HG03558 (cell line): ENCODE measurements around the gene SHFL.

Experiments used
- ATAC-seq: cut with Tn5 transposase; IDR thresholded peaks from one replicate; pipeline ENCODE4 v1.9.1; 2021; ENCODE audit warnings: moderate number of reproducible peaks; ENCODE audit not compliant: unreplicated experiment; ENCODE audit errors: extremely low read depth

The SHFL gene

GRCh38 chr19:10086591-10087192 lies 575 bp downstream of the SHFL start:
- ATAC-seq = no peak

GRCh38 chr19:10087296-10088061 lies 1.4 kb downstream of the SHFL start:
- ATAC-seq = no peak

GRCh38 chr19:10088949-10089554 lies 2.9 kb downstream of the SHFL start:
- no peak for ATAC-seq

- no peak for ATAC-seq
Measured at GRCh38 chr19:10089801-10090375, 3.8 kb downstream of the SHFL start.

GRCh38 chr19:10091370-10091687 lies 5.2 kb downstream of the SHFL start:
- no peak for ATAC-seq

- ATAC-seq = no peak
Measured at GRCh38 chr19:10091895-10092641, 6.0 kb downstream of the SHFL start.

GRCh38 chr19:10092648-10093294 lies 6.7 kb downstream of the SHFL start:
- ATAC-seq = no peak

- no peak for ATAC-seq
Measured at GRCh38 chr19:10093295-10094186, 7.4 kb downstream of the SHFL start.

GRCh38 chr19:10095622-10095947 lies 9.5 kb downstream of the SHFL start:
- ATAC-seq = no peak

- ATAC-seq = peak; percentile 51
Measured at GRCh38 chr19:10095948-10096614, 10.0 kb downstream of the SHFL start.

GRCh38 chr19:10096615-10096963 lies 10.5 kb downstream of the SHFL start:
- no peak for ATAC-seq

- no peak for ATAC-seq
Measured at GRCh38 chr19:10100163-10100785, 14.2 kb downstream of the SHFL start.

- no peak for ATAC-seq
Measured at GRCh38 chr19:10102787-10103236, 16.7 kb downstream of the SHFL start.

GRCh38 chr19:10104130-10104513 lies 18.0 kb downstream of the SHFL start:
- no peak for ATAC-seq

- ATAC-seq = no peak
Measured at GRCh38 chr19:10104665-10105508, 18.8 kb downstream of the SHFL start.

GRCh38 chr19:10105509-10106099 lies 19.5 kb downstream of the SHFL start:
- no peak for ATAC-seq
